Forelimb muscle (tissue), 1 donor: Measurements from ENCODE around the gene OTOG. TPM values are rescaled to one million over a fixed set of nuclear protein-coding genes. Genes with fewer than 3 reads are reported as not detected.

ENCODE experiments used
- DNase-seq: peaks from one replicate; pipeline ENCODE4 v3.0.0-alpha.2; 2013; ENCODE audit warnings: low read depth
- polyA plus RNA-seq: library from polyadenylated mRNA; unstranded; fragments of 120-200 nt; gene quantifications from one replicate; pipeline ENCODE4 v1.2.1, GENCODE V29; 2013; ENCODE audit not compliant: insufficient read length

The OTOG gene
- polyA plus RNA-seq, 1 donor = 0.04 TPM

DNA sequence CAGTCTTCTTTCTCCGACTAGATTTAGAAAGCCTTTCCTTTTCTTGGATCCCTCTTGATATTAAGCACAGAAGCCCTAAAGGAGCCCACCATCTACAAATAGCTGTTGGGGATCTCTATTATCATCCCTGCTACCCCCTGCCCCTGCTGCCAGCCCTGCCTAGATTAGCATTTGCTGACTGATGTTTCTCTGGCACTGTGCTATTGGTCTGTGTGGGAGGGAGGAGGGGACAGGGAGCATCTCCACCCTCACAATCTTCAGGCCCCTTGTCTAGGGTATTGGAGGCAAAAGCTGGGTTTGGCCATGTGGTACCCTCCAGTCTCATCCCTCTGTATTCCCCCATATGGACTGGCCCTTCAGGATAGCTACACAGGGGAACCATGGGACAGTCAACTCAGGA is 9.0 kb upstream of the OTOG start:
- DNase-seq = no peak

DNA sequence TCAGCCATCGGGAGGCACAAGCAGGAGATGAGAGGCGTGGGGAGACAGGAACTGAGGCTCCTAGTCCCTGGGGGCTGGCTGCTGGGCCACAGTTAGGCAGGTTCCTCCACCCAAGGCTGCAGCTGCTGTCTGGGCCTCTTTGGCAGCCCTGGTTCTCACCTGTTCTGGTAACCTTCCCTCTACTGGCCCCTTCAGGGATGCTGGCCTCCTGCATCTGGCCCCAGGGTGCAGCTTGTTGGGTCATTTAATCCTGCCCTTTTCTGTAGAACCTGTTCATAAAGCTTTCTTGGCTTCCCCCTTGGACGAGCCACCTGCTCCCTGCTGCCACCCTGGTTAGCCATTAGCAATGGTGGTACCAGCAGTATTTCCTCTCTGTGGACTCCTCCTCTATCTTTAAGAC is 8.3 kb upstream of the OTOG start:
- DNase-seq = no peak

GRCh38 chr11:17540807-17541206 is 6.3 kb upstream of the OTOG start:
- DNase-seq = no peak

DNA sequence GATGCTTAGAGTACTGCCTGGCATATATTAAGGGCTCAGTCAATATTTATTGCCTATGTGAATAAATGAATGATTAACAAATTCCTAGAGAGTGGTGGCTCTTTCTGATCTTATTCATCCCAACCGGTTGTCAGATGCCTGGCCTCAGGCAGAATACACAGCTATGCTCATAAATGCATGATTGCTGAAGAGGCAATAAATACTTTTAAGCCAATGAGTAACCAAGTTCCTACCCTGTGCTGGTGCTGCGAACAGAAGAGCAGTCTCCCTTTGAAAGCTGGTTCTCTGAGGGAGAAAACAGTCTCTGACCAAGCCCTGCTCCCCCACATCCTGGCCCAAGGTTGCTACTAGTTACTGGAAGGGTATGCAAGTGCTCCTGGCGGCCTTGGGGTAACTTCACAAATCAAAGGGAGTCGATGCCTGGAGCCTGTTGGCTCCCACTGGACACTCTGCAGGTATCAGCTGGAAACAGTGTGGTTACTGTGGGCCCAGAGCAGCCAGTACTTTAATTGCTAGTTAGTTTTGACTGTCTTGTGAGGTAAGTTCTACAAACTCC is 5.7 kb upstream of the OTOG start:
- no peak for DNase-seq

GRCh38 chr11:17542249-17542648 is 4.8 kb upstream of the OTOG start:
- no peak for DNase-seq

DNA sequence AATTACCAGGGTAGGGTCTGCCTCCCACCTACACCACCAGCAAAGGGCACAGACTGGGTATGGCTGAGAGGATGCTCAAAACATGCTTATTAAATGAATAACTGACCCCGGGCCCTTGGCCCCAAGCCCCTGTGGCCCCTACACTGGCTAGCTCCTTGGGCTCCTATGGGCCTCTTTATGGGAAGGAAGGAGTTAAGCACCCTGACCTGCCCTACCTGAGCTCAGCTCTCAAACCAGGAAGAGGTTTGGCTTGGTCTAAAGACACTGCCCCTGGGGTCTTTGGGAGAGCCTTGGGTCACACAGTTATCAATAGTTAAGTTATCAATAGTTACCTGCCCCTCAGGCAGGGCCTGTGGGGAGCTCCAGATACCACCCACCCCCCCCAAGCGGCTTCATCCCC is 4.0 kb upstream of the OTOG start:
- DNase-seq = no peak

GRCh38 chr11:17543574-17544180 is 3.4 kb upstream of the OTOG start:
- DNase-seq = no peak

DNA sequence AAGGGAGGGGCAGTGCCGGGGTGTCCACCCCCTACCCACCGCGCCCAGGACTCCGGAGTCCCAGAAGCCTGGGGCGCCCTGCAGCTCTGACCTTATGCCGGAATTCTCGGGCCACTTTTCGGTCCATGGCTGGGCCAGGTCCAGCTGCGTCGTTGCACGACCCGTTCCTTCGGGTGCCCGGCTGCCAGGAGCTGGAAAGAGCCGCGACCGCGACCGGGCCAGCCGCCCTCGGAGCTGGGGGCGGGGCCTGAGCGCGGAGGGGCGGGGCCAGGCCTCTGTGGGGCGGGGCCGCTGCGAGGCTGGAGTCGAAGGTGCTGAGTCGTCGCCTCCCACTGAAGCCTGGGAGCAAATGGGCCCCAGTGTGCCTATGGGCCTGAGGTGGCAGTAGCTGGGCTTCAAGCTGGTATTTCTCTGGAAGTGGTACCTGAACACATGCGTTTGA is 2.9 kb upstream of the OTOG start, which contains the start of gene USH1C:
Gene USH1C, minus strand, starts transcription at position 236 of the 442 bp plus-strand sequence. Its CDS starts 109 bp downstream, at position 127.
- DNase-seq = no peak

GRCh38 chr11:17546240-17546639 is 819 bp upstream of the OTOG start:
- no peak for DNase-seq

GRCh38 chr11:17547932-17548331 is 873 bp downstream of the OTOG start:
- no peak for DNase-seq

DNA sequence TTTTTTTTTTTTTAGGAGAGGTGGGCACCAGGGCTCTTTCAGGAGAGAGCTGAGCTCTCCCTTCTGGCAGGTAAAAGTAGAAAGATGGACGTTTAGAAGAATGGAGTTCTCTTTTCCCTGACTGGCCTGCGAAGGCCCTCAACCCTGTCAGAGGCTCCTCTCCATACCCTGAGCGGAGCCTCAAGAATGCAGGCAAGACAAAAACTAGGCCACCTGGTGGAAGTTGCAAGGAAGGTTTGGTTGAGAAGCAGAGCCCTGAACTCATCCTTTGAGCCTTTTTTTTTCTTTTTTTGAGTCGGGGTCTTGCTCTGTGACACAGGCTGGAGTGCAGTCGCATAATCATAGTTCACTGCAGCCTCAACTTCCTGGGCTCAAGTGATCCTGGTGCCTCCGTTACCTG is 1.4 kb downstream of the OTOG start:
- DNase-seq = no peak

GRCh38 chr11:17550450-17551346 is 3.6 kb downstream of the OTOG start:
- no peak for DNase-seq

GRCh38 chr11:17551347-17552040 is 4.4 kb downstream of the OTOG start:
- no peak for DNase-seq

DNA sequence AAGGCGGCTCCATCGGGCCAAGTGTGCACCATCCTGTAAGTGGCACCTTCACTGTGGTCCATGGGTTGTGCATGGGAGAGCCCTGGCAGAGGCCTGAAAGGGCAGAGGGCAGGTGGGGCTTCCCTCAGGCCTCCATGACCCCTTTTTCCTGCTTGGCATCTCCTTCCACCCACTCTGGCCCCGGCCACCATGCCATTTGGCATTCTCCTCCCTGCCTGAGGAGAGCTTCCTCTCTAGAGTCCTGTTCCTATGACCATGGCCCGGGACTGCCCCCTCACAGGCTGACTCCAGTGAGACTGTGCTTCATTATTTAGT is 4.9 kb downstream of the OTOG start:
- DNase-seq = no peak

DNA sequence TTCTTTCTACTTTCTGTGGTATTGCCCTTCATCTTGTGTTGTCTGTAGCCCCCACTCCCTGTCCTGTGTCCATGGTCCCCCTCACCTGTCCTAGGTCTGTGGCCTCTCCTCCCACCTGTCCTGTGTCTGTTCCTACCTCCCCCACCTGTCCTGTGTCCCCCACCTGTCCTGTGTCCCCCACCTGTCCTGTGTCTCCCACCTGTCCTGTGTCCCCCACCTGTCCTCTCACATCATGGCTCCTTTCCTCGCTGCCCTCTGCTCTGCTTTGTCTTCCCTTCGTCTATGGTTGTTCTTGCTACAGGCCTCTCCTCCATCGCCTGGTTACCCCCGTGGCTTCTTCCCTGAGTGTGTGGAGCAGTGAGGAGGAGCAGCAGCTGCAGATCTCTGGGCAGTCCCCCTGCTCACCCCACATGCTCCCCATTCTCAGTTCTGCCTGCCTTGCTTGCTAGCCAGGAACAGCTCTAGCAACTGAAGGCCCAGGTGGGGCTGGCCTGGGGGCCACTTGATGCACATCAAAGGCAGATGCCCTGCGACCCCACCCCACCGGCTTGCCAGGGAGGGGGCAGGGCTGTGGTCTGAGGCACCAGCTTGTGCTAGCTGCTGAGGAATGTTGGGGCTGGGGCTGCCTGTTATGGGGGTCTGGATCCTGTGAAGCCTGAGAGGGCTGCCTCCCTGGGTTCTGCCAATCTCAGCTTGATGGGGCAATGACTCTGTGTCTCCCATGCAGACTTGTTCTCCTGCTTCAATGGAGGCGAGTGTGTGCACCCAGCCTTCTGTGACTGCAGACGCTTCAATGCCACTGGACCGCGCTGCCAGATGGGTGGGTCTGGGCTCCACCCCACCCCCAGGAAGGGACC is 5.6 kb downstream of the OTOG start:
- no peak for DNase-seq

- no peak for DNase-seq
Observed at GRCh38 chr11:17553249-17553546, 6.1 kb downstream of the OTOG start.

GRCh38 chr11:17554487-17554886 is 7.4 kb downstream of the OTOG start:
- DNase-seq = no peak

DNA sequence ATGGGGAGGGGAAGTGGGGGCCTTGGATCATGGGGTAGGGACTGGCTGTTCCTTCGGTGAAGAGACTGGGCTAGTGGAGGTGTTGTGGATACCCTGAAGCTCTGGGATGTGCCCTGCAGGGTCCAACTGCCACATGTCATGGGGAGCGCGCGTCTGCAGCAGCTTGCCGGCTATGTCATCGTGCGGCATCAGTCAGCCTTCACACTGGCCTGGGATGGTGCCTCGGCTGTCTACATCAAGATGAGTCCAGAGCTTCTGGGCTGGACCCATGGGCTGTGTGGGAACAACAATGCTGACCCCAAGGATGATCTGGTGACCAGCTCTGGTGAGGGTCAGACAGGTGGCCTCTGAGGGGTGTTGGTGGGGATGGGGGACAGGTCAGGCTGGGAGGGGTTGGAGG is 9.9 kb downstream of the OTOG start:
- no peak for DNase-seq

GRCh38 chr11:17558025-17558780 is 11.1 kb downstream of the OTOG start:
- no peak for DNase-seq

GRCh38 chr11:17558916-17559315 is 11.9 kb downstream of the OTOG start:
- DNase-seq = no peak
